Peyer's patch (tissue), 4 donors: ENCODE results near the gene MPG.

Experiments used
- POLR2A ChIP-seq, 2 donors: fragments of 450-650 bp; IDR thresholded peaks; one replicate each; pipeline ENCODE4 v1.5.1; 2017; ENCODE audit warnings: antibody characterized with exemption in 2 of 2, mild to moderate bottlenecking in 2 of 2, moderate library complexity in 2 of 2
- TF ChIP-seq, protein P1 (sequence below), 6 experiments: fragments of 450-650 bp in 4 of 6; fragments of 200-600 bp in 2 of 6; sonication (generic) in 1 of 6; IDR thresholded peaks; one replicate each; pipeline ENCODE4 v1.5.1; 2017 to 2019; ENCODE audit warnings: antibody characterized with exemption in 6 of 6, mild to moderate bottlenecking in 3 of 6, moderate library complexity in 1 of 6

DNA sequence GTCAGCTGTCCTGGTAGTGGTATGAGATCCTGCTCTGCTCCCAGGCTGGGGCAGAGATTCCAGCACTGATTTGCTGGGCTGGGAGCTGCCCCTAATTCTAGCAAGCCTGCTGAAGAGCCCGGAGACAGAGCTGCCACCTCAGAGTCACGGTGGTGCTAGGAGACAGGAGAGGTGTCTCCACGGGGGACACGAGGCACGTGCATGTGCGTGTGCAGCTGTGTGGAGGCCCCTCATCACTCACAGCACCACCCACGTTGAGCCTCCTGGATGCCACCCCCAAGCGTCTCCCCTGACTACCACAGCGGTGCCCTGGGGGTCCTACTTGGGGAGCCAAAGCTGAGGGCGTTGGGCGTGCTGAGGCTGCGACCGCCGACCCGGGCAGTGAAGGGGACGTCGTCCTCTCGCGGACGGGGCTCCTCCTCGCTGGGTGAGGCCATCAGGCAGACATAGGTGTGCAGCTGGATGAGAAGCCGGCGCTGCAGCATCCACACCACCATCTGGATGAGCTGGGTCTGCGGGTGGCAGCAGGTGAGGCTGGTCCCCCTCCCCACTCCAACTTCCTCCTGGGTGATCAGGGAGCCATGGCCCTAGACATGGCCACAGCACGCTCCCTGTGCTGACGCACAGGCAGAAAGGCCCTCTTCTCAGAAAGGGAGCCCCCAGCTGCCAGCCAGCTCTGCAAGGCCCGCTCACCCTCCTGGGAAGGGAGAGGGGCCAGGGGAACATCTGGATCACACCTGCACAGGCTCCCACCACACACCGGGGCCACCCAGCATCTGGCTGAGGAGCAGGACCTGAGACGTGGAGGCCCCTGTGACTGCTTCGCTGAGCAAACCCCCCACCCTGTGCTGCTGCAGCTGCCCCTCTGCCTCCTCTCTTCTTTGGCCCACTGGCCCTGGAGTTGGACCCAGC, 11.6 kb downstream of the MPG start:
- TF ChIP-seq, protein P1, sequence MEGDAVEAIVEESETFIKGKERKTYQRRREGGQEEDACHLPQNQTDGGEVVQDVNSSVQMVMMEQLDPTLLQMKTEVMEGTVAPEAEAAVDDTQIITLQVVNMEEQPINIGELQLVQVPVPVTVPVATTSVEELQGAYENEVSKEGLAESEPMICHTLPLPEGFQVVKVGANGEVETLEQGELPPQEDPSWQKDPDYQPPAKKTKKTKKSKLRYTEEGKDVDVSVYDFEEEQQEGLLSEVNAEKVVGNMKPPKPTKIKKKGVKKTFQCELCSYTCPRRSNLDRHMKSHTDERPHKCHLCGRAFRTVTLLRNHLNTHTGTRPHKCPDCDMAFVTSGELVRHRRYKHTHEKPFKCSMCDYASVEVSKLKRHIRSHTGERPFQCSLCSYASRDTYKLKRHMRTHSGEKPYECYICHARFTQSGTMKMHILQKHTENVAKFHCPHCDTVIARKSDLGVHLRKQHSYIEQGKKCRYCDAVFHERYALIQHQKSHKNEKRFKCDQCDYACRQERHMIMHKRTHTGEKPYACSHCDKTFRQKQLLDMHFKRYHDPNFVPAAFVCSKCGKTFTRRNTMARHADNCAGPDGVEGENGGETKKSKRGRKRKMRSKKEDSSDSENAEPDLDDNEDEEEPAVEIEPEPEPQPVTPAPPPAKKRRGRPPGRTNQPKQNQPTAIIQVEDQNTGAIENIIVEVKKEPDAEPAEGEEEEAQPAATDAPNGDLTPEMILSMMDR (IDR thresholded peaks at IDR 0.05) = no peak
- TF ChIP-seq POLR2A (IDR thresholded peaks at IDR 0.05) = no peak
